EH (cell line): ENCODE results near the gene TCIRG1.
"Not testable (repeated sequence)": the region's sequence is repeated elsewhere in the genome, so short reads cannot be mapped to it uniquely, and the experiment has no call there.

Experiments used
- DNase-seq: peaks from one replicate; pipeline ENCODE4 v3.0.0-alpha.2; 2015; ENCODE audit warnings: low read depth

Gene TCIRG1

GRCh38 chr11:68038718-68039525, at the start of gene TCIRG1:
Gene TCIRG1 (plus strand): TSS chr11:68039025. CDS start chr11:68041272, 2,247 bp downstream.
- peak; percentile 91 for DNase-seq

GRCh38 chr11:67990546-67991346, 48.1 kb upstream of the TCIRG1 start:
- not testable (repeated sequence) for DNase-seq

GRCh38 chr11:67991347-67992121, 47.3 kb upstream of the TCIRG1 start:
- not testable (repeated sequence) for DNase-seq

- DNase-seq: not testable (repeated sequence)
Measured at GRCh38 chr11:67993821-67994220, 45.0 kb upstream of the TCIRG1 start.

GRCh38 chr11:67994387-67994786, 44.4 kb upstream of the TCIRG1 start:
- DNase-seq: not testable (repeated sequence)

- not testable (repeated sequence) for DNase-seq
Measured at GRCh38 chr11:67995129-67995528, 43.7 kb upstream of the TCIRG1 start.

- not testable (repeated sequence) for DNase-seq
Measured at GRCh38 chr11:67995579-67995978, 43.2 kb upstream of the TCIRG1 start.

GRCh38 chr11:67996051-67996450, 42.8 kb upstream of the TCIRG1 start:
- no peak for DNase-seq

- DNase-seq: peak; percentile 63
Measured at GRCh38 chr11:67996622-67997474, 42.0 kb upstream of the TCIRG1 start.

- no peak for DNase-seq
Measured at GRCh38 chr11:67997475-67997921, 41.3 kb upstream of the TCIRG1 start.

GRCh38 chr11:67998150-67999045, 40.4 kb upstream of the TCIRG1 start:
- no peak for DNase-seq

GRCh38 chr11:67999201-67999629, 39.6 kb upstream of the TCIRG1 start:
- DNase-seq: no peak

GRCh38 chr11:67999704-68000103, 39.1 kb upstream of the TCIRG1 start:
- DNase-seq: no peak

GRCh38 chr11:68002575-68002937, 36.3 kb upstream of the TCIRG1 start:
- peak; percentile 39 for DNase-seq

GRCh38 chr11:68002938-68003845, 35.6 kb upstream of the TCIRG1 start:
- DNase-seq: peak; percentile 33

- DNase-seq: peak; percentile 89
Measured at GRCh38 chr11:68003846-68004550, 34.8 kb upstream of the TCIRG1 start, which contains the start of gene UNC93B1. Gene UNC93B1 (minus strand): TSS chr11:68004097. CDS start chr11:68004043, 54 bp downstream.

- DNase-seq: no peak
Measured at GRCh38 chr11:68004551-68005335, 34.1 kb upstream of the TCIRG1 start.
